SU-DHL-6 (cell line): ENCODE results near the gene INO80B.
"Not testable (repeated sequence)": the region's sequence is repeated elsewhere in the genome, so short reads cannot be mapped to it uniquely, and the experiment has no call there.

Source experiments
- H2AFZ ChIP-seq: fragments of 200-600 bp; sonication (generic); 2 replicates; pipeline ENCODE4 v1.6.1; 2014; ENCODE audit warnings: low read depth, mild to moderate bottlenecking, moderate library complexity, mixed read lengths, antibody characterized with exemption, low read length; ENCODE audit not compliant: severe bottlenecking
- H3F3A ChIP-seq: fragments of 200-600 bp; shearing (Covaris generic); 2 replicates; pipeline ENCODE4 v1.6.0; 2016; ENCODE audit warnings: antibody characterized with exemption, mild to moderate bottlenecking; ENCODE audit not compliant: insufficient read depth
- H3K27ac ChIP-seq: fragments of 200-600 bp; sonication (generic); 2 replicates; pipeline ENCODE4 v1.5.1; 2016; ENCODE audit warnings: low read depth, mild to moderate bottlenecking, low read length, moderate library complexity, mixed read lengths
- H3K27me3 ChIP-seq: fragments of 200-600 bp; sonication (generic), shearing (Covaris generic); 2 replicates; pipeline ENCODE4 v1.6.0; 2014; ENCODE audit warnings: mild to moderate bottlenecking, low read length
- H3K36me3 ChIP-seq: fragments of 200-600 bp; sonication (generic); 2 replicates; pipeline ENCODE4 v1.6.1; 2014; ENCODE audit warnings: mild to moderate bottlenecking, low read length, mixed read lengths
- H3K4me2 ChIP-seq: fragments of 300-600, 200-600 bp; shearing (Covaris generic), sonication (generic); 2 replicates; pipeline ENCODE4 v1.6.0; 2014; ENCODE audit warnings: low read length, low read depth, mild to moderate bottlenecking; ENCODE audit not compliant: poor library complexity, severe bottlenecking
- H3K4me3 ChIP-seq: fragments of 200-600 bp; sonication (generic); 2 replicates; pipeline ENCODE4 v1.5.1; 2014; ENCODE audit warnings: antibody characterized with exemption, low read length, mild to moderate bottlenecking, mixed read lengths; ENCODE audit not compliant: insufficient read depth, poor library complexity, severe bottlenecking
- H3K79me2 ChIP-seq: fragments of 200-600 bp; sonication (generic); 2 replicates; pipeline ENCODE4 v1.6.1; 2014; ENCODE audit warnings: mild to moderate bottlenecking, low read length, moderate library complexity; ENCODE audit not compliant: insufficient read depth
- H3K9ac ChIP-seq: fragments of 200-600 bp; sonication (generic); 2 replicates; pipeline ENCODE4 v1.7.0; 2014; ENCODE audit warnings: mild to moderate bottlenecking, low read length
- H3K9me2 ChIP-seq: fragments of 200-600 bp; sonication (generic); replicated peaks from 2 replicates; pipeline ENCODE4 v1.6.1; 2014; ENCODE audit warnings: low read length; ENCODE audit not compliant: insufficient read depth
- H3K9me3 ChIP-seq: fragments of 200-600 bp; sonication (generic); 2 replicates; pipeline ENCODE4 v1.6.1; 2014; ENCODE audit warnings: low read length, mixed read lengths; ENCODE audit not compliant: insufficient read depth
- H4K20me1 ChIP-seq: fragments of 200-600 bp; sonication (generic); 2 replicates; pipeline ENCODE4 v1.6.1; 2014; ENCODE audit warnings: low read depth, mild to moderate bottlenecking, antibody characterized with exemption, low read length, moderate library complexity, mixed read lengths
- CTCF ChIP-seq: fragments of 200-600 bp; sonication (generic); IDR thresholded peaks from one replicate; pipeline ENCODE4 v1.5.1; 2017; ENCODE audit warnings: antibody characterized with exemption, mild to moderate bottlenecking, low read length, moderate library complexity; ENCODE audit not compliant: insufficient read depth, poor library complexity, severe bottlenecking
- EZH2phosphoT487 ChIP-seq: fragments of 200-600 bp; sonication (generic), shearing (Covaris generic); conservative IDR thresholded peaks from 2 replicates; pipeline ENCODE4 v1.6.1; 2018; ENCODE audit warnings: mild to moderate bottlenecking, antibody characterized with exemption, low read length, moderate library complexity, mixed read lengths

The INO80B gene

GRCh38 chr2:74458132-74458937, 3.4 kb downstream of the INO80B start, which contains the start of gene WBP1:
Gene WBP1 (plus strand): TSS chr2:74458438. CDS start chr2:74458603, 165 bp downstream.
- Histone ChIP-seq H3K4me3 (peak within 1 kb of the TSS; percentile 86), H3K9me2 (no peaks in the 10 kb centered on the region), H4K20me1 (no peaks in the 10 kb centered on the region), H3K9me3 (no peaks in the 10 kb centered on the region), H3K4me2 (peak within 1 kb of the TSS; percentile 95), H3K27ac (peak within 1 kb of the TSS; percentile 87), H3K27me3 (no peaks in the 10 kb centered on the region), H3K36me3 (no peaks in the 10 kb centered on the region; the same call in 1 of the 2 replicates), H2AFZ (peak within 1 kb of the TSS; percentile 90), H3K79me2 (0 out of 2 replicates have a peak, but pooled peaks cover 6% of the 10 kb centered on the region), H3K9ac (peak within 1 kb of the TSS; percentile 82), H3F3A (peaks cover 19% of the 10 kb centered on the region)
- no peak for TF ChIP-seq EZH2phosphoT487
- no peak for TF ChIP-seq CTCF

GRCh38 chr2:74458938-74459363, 4.1 kb downstream of the INO80B start:
- no peak overlapping the region for H2AFZ ChIP-seq
- H3K9me2 ChIP-seq: no peaks in the 10 kb centered on the region
- TF ChIP-seq CTCF: no peak
- TF ChIP-seq EZH2phosphoT487: no peak
- peak overlapping the region; percentile 95 for H3K4me2 ChIP-seq
- H3K4me3 ChIP-seq: peak overlapping the region; percentile 86
- H3K9me3 ChIP-seq: no peaks in the 10 kb centered on the region
- H3K27ac ChIP-seq: no peak overlapping the region
- peaks cover 7% of the 10 kb centered on the region; the same call in 1 of the 2 replicates for H3K79me2 ChIP-seq
- peaks cover 14% of the 10 kb centered on the region for H3F3A ChIP-seq
- H4K20me1 ChIP-seq: no peaks in the 10 kb centered on the region
- H3K9ac ChIP-seq: peak overlapping the region; percentile 82
- no peaks in the 10 kb centered on the region for H3K27me3 ChIP-seq
- no peaks in the 10 kb centered on the region; the same call in 1 of the 2 replicates for H3K36me3 ChIP-seq

GRCh38 chr2:74459503-74460118, 4.7 kb downstream of the INO80B start:
- H3K9me2 ChIP-seq, H3K36me3 ChIP-seq, H4K20me1 ChIP-seq, H3K27me3 ChIP-seq, H3K9me3 ChIP-seq, H3K27ac ChIP-seq, H2AFZ ChIP-seq: not testable (repeated sequence)
- Histone ChIP-seq H3K4me3 (peak overlapping the region; percentile 86), H3K4me2 (peak overlapping the region; percentile 95), H3K9ac (peak overlapping the region; percentile 82; the same call in 1 of the 2 replicates), H3F3A (peaks cover 14% of the 10 kb centered on the region), H3K79me2 (peaks cover 14% of the 10 kb centered on the region)

DNA sequence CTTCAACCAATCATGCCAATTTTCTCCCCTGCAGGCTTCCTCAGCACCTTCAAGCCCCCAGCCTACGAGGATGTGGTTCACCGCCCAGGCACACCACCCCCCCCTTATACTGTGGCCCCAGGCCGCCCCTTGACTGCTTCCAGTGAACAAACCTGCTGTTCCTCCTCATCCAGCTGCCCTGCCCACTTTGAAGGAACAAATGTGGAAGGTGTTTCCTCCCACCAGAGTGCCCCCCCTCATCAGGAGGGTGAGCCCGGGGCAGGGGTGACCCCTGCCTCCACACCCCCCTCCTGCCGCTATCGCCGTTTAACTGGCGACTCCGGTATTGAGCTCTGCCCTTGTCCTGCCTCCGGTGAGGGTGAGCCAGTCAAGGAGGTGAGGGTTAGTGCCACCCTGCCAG, 5.3 kb downstream of the INO80B start:
- H4K20me1 ChIP-seq, H3K9ac ChIP-seq, H3K4me3 ChIP-seq, H3K9me2 ChIP-seq, H3K9me3 ChIP-seq, H2AFZ ChIP-seq, H3K27ac ChIP-seq, H3K27me3 ChIP-seq, H3K4me2 ChIP-seq, H3K36me3 ChIP-seq: not testable (repeated sequence)
- Histone ChIP-seq H3K79me2 (peaks cover 18% of the 10 kb centered on the region), H3F3A (peaks cover 14% of the 10 kb centered on the region)
